K562 (cell line): ENCODE measurements around the gene PRSS23. TPM values are rescaled to one million over a fixed set of nuclear protein-coding genes. Genes with fewer than 3 reads are reported as not detected.

Experiments
- ATAC-seq: fragments of 200-7000 bp; cut with Tn5 transposase; 3 replicates; pipeline ENCODE4 v1.9.1; 2020; ENCODE audit warnings: moderate library complexity
- BruUV-seq: library from RNA; stranded (reverse); fragments of 400-500 nt; replicated peaks from 2 replicates; lab custom pipeline; 2021; lab: Mats Ljungman, UMichigan
- CTCF ChIA-PET: fragments of 300-600 bp; formaldehyde crosslinking; extraction: SDS; loops from one replicate; lab custom pipeline; 2021; ENCODE audit warnings: low intra/inter-chr PET ratio; lab: Yijun Ruan, JAX
- POLR2A ChIA-PET: fragments of 300-600, 350-650 bp; sonication (Branson Sonifier 250); formaldehyde crosslinking; extraction: SDS; loops from one replicate; lab custom pipeline; 2021; ENCODE audit warnings: antibody characterized with exemption, inconsistent platforms; lab: Yijun Ruan, JAX
- DNase-seq, 4 experiments: peaks; one replicate each; pipeline versions ENCODE4 v3.0.0 to v3.0.0-alpha.2; 2011 to 2018; ENCODE audit warnings: low spot score in 3 of 4, mixed read lengths in 3 of 4; ENCODE audit errors: extremely low read depth in 1 of 4
- FAIRE-seq: peaks from 2 replicates; lab custom pipeline; 2011; peaks lifted over from hg19 to GRCh38; lab: Jason Lieb, UNC
- H2AFZ ChIP-seq: 2 replicates; pipeline ENCODE4 v1.6.0; 2011; ENCODE audit warnings: low read depth, low read length, control low read depth, inconsistent platforms
- H3K27ac ChIP-seq: fragments of 200-600 bp; 3 replicates; pipeline ENCODE4 v1.8.0; 2011; ENCODE audit warnings: low read depth, mild to moderate bottlenecking, control low read depth, inconsistent platforms, low read length, moderate library complexity, mixed read lengths; ENCODE audit errors: extremely low read depth
- H3K27me3 ChIP-seq, 2 experiments: fragments of 300-600 bp in 1 of 2; 2 replicates in 1 of 2; 3 replicates in 1 of 2; pipeline versions ENCODE4 v1.6.0 to v1.8.0; 2011; ENCODE audit warnings: inconsistent platforms in 2 of 2, low read length in 2 of 2, mild to moderate bottlenecking in 1 of 2, mixed read lengths in 1 of 2, moderate library complexity in 1 of 2; ENCODE audit not compliant: control insufficient read depth in 2 of 2, insufficient read depth in 2 of 2
- H3K36me3 ChIP-seq: fragments of 300-600 bp; 3 replicates; pipeline ENCODE4 v1.8.0; 2011; ENCODE audit warnings: mild to moderate bottlenecking, low read length, inconsistent platforms; ENCODE audit not compliant: control insufficient read depth, insufficient read depth
- H3K4me1 ChIP-seq, 2 experiments: fragments of 200-600 bp in 1 of 2; replicated peaks in 1 of 2; 2 replicates in 1 of 2; 3 replicates in 1 of 2; pipeline versions ENCODE4 v1.5.1 to v1.8.0; 2011; ENCODE audit warnings: inconsistent platforms in 2 of 2, low read length in 2 of 2, mild to moderate bottlenecking in 1 of 2, mixed read lengths in 1 of 2, moderate library complexity in 1 of 2; ENCODE audit not compliant: control insufficient read depth in 2 of 2, insufficient read depth in 2 of 2
- H3K4me2 ChIP-seq: 2 replicates; pipeline ENCODE4 v1.6.1; 2011; ENCODE audit warnings: low read length, control low read depth, inconsistent platforms, mixed read lengths; ENCODE audit not compliant: insufficient read depth
- H3K4me3 ChIP-seq: fragments of 200-600 bp; sonication (generic), shearing (Covaris generic); 2 replicates; pipeline ENCODE4 v1.5.1; 2016; ENCODE audit warnings: control low read depth, inconsistent platforms
- H3K79me2 ChIP-seq: fragments of 200-600 bp; 3 replicates; pipeline ENCODE4 v1.8.0; 2011; ENCODE audit warnings: low read length, inconsistent platforms; ENCODE audit not compliant: control insufficient read depth, insufficient read depth
- H3K9ac ChIP-seq, 2 experiments: 2 replicates each; pipeline versions ENCODE4 v1.6.0 to v1.6.1; 2011; ENCODE audit warnings: low read depth in 2 of 2, low read length in 2 of 2, control low read depth in 1 of 2, inconsistent platforms in 1 of 2, mild to moderate bottlenecking in 1 of 2, mixed read lengths in 1 of 2; ENCODE audit not compliant: insufficient read depth in 1 of 2
- H3K9me1 ChIP-seq: one replicate; pipeline ENCODE4 v1.6.0; 2011; ENCODE audit warnings: inconsistent platforms, mild to moderate bottlenecking, low read length, moderate library complexity; ENCODE audit not compliant: control insufficient read depth, insufficient read depth
- H3K9me3 ChIP-seq: replicated peaks from 2 replicates; pipeline ENCODE4 v1.5.1; 2011; ENCODE audit warnings: low read depth, low read length, inconsistent platforms; ENCODE audit not compliant: control insufficient read depth, insufficient read depth
- H4K20me1 ChIP-seq: replicated peaks from 2 replicates; pipeline ENCODE4 v1.6.1; 2011; ENCODE audit warnings: low read length, inconsistent platforms, mixed read lengths; ENCODE audit not compliant: control insufficient read depth, insufficient read depth
- CTBP1 ChIP-seq: fragments of 450-650 bp; IDR thresholded peaks from 2 replicates; pipeline ENCODE4 v1.6.1; 2016; ENCODE audit warnings: borderline replicate concordance
- MTF1 ChIP-seq: fragments of 250-450 bp; sonication (Bioruptor Pico); IDR thresholded peaks from 2 replicates; pipeline ENCODE4 v1.9.0; 2021; ENCODE audit warnings: moderate library complexity, mild to moderate bottlenecking, inconsistent platforms, borderline replicate concordance
- NFXL1 ChIP-seq: fragments of 450-650 bp; formaldehyde crosslinking; IDR thresholded peaks from 2 replicates; pipeline ENCODE4 v1.4.0; 2021; ENCODE audit warnings: mild to moderate bottlenecking
- PCBP1 ChIP-seq: fragments of 200-400 bp; formaldehyde crosslinking; IDR thresholded peaks from 2 replicates; pipeline ENCODE4 v1.6.1; 2018; ENCODE audit warnings: mild to moderate bottlenecking, low read depth, low read length; ENCODE audit not compliant: poor library complexity, severe bottlenecking
- PHF21A ChIP-seq: fragments of 450-650 bp; IDR thresholded peaks from 2 replicates; pipeline ENCODE4 v1.6.1; 2017; ENCODE audit warnings: low read depth, borderline replicate concordance
- TFAM ChIP-seq: fragments of 250-450 bp; sonication (Bioruptor Pico); conservative IDR thresholded peaks from 2 replicates; pipeline ENCODE4 v1.5.0; 2021; ENCODE audit warnings: mild to moderate bottlenecking, moderate library complexity
- ZC3H8 ChIP-seq: fragments of 450-650 bp; IDR thresholded peaks from 2 replicates; pipeline ENCODE4 v1.6.1; 2017
- ZNF274 ChIP-seq: IDR thresholded peaks from 2 replicates; pipeline ENCODE4 v1.6.1; 2011; ENCODE audit warnings: low read depth, mild to moderate bottlenecking, low read length, moderate library complexity, borderline replicate concordance
- ZNF41 ChIP-seq: fragments of 250-450 bp; sonication (Bioruptor Pico); conservative IDR thresholded peaks from 2 replicates; pipeline ENCODE4 v1.4.0; 2020; ENCODE audit warnings: mild to moderate bottlenecking
- WGBS: fragments of 100-300 bp; shearing (Covaris generic); methylation state at CpG from one replicate; pipeline ENCODE4 v1.1.6; 2016; ENCODE audit warnings: low coverage, mixed read lengths; ENCODE audit not compliant: insufficient coverage; ENCODE audit errors: missing lambda C conversion rate; 5-methylcytosine and 5-hydroxymethylcytosine counted together
- in situ Hi-C: fragments of 300-500 bp; cut with MboI; formaldehyde crosslinking; loops from 4 replicates; pipeline ENCODE4 v1.15.0; 2018; ENCODE audit warnings: inconsistent platforms, mixed read lengths
- intact Hi-C: fragments of 100-400 bp; cut with micrococcal nuclease; formaldehyde crosslinking; loops from 2 replicates; pipeline ENCODE4 v1.14.2; 2022
- polyA plus RNA-seq, 8 experiments: library from polyadenylated mRNA; depleted of rRNA in 4 of 8; stranded (reverse) in 5 of 8; unstranded in 3 of 8; fragments of >200 nt; fragmentation: Nextera tagmentation in 2 of 8; fragmentation: Illumina TruSeq in 1 of 8; extraction: Ambion mirVana in 2 of 8; extraction: Trizol in 1 of 8; gene quantifications; 2 replicates each; pipeline versions ENCODE4 v1.2.1 to v1.2.3, GENCODE V29; 2011 to 2014; ENCODE audit warnings: inconsistent platforms in 1 of 8, missing spikeins in 1 of 8
- total RNA-seq, 7 experiments: library from RNA; depleted of rRNA in 6 of 7; stranded (reverse); fragments of >200 nt in 6 of 7; fragmentation: Illumina TruSeq in 2 of 7; extraction: Trizol in 2 of 7; gene quantifications; 2 replicates each; pipeline versions ENCODE4 v1.2.1 to v1.2.3, GENCODE V29; 2011 to 2021; ENCODE audit warnings: low replicate concordance in 1 of 7
- TF ChIP-seq, protein P1 (sequence below): fragments of 450-650 bp; formaldehyde crosslinking; IDR thresholded peaks from 2 replicates; pipeline ENCODE4 v1.4.0; 2020; ENCODE audit warnings: mild to moderate bottlenecking, mixed read lengths
- TF ChIP-seq, protein P2 (sequence below), 2 experiments: fragments of 250-450 bp in 1 of 2; fragments of 450-650 bp in 1 of 2; sonication (Bioruptor Pico) in 1 of 2; IDR thresholded peaks; 2 replicates each; pipeline versions ENCODE4 v1.6.1 to v1.8.0; 2016 to 2021; ENCODE audit warnings: mild to moderate bottlenecking in 2 of 2, moderate library complexity in 2 of 2, missing compliant biosample characterization in 1 of 2, missing genetic modification characterization in 1 of 2
- TF ChIP-seq, protein P3 (sequence below), 3 experiments: fragments of 200-800 bp in 1 of 3; fragments of 250-450 bp in 1 of 3; fragments of 450-650 bp in 1 of 3; sonication (Bioruptor Pico) in 1 of 3; sonication (Bioruptor generic) in 1 of 3; formaldehyde crosslinking in 1 of 3; IDR thresholded peaks; 2 replicates each; pipeline versions ENCODE4 v1.6.1 to v1.8.0; 2016 to 2022; ENCODE audit warnings: mild to moderate bottlenecking in 2 of 3, missing genetic modification characterization in 2 of 3, missing compliant biosample characterization in 1 of 3, moderate library complexity in 1 of 3
- TF ChIP-seq, protein P4 (sequence below): sonication (generic); formaldehyde crosslinking; IDR thresholded peaks from 2 replicates; pipeline ENCODE4 v1.5.0; 2020; ENCODE audit warnings: missing genetic modification reagents

The PRSS23 gene
- total and polyA plus RNA-seq, 9 of the 15 experiments (the other 6 are each of a cell fraction or from before 2014, with no cell fraction given), result 0.04 to 0.51 (median 0.11) TPM; not detected in 2

DNA sequence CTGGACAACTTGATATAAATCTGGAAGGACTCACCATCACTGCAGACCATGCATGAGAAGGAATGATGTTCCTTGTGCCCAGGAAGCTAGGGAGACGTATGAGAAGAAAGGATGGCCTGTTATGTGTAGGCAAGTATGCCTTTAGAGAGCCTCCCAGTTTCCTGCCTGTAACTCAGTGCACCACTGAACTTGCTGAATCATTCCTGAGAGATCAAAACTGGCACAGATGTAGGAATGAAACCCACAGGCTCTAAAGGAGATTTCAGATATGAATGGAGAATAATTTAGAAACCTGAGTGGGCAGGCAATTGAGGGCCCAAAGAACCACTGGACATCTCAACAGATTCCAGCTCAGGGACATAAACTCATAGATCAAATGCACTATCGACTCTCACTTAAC lies 38.4 kb upstream of the PRSS23 start (continued):
- TF ChIP-seq, protein P1, sequence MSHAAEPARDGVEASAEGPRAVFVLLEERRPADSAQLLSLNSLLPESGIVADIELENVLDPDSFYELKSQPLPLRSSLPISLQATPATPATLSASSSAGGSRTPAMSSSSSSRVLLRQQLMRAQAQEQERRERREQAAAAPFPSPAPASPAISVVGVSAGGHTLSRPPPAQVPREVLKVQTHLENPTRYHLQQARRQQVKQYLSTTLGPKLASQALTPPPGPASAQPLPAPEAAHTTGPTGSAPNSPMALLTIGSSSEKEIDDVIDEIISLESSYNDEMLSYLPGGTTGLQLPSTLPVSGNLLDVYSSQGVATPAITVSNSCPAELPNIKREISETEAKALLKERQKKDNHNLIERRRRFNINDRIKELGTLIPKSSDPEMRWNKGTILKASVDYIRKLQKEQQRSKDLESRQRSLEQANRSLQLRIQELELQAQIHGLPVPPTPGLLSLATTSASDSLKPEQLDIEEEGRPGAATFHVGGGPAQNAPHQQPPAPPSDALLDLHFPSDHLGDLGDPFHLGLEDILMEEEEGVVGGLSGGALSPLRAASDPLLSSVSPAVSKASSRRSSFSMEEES (CRISPR knock-in tag), result no peak
- no peak for TF ChIP-seq TFAM
- TF ChIP-seq PCBP1, result no peak
- TF ChIP-seq MTF1, result no peak

DNA sequence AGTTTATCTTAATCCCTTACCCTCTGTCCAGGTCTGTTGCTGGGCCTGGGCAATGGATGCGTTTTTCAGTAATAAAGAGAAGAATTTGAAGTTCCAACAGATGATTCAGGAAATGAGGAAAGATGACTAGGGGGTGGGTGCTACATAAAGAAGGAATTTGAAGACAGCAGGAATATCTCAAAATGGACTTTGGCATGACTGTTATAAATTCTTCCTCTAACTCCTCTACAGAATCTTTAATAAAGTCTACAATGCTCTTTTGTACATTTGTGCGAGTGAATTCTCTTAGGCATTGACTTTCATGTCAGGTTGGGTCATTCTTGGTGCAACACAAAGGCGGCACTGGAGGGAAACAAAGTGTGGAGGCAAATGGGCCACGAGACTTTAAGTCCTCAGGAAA lies 35.1 kb upstream of the PRSS23 start:
- FAIRE-seq, result no peak
- Histone ChIP-seq H3K4me1 (no peaks in the 10 kb centered on the region), H3K9me3 (no peaks in the 10 kb centered on the region), H3K9me1 (no peaks in the 10 kb centered on the region), H3K79me2 (no peaks in the 10 kb centered on the region), H3K4me3 (no peak overlapping the region), H3K27ac (no peak overlapping the region), H2AFZ (no peak overlapping the region), H4K20me1 (no peaks in the 10 kb centered on the region), H3K4me2 (no peak overlapping the region), H3K27me3 (peaks cover 0 to 4% of the 10 kb centered on the region in 2 experiments; a peak in 1 of 5 replicates), H3K9ac (no peak overlapping the region), H3K36me3 (no peaks in the 10 kb centered on the region)
- in situ Hi-C loops (no loop called here), intact Hi-C loops (no loop called here)
- 0% methylated on average over 4 of the region's 4 CpGs for WGBS
- no peak for DNase-seq
- no TSS peak for BruUV-seq
- ATAC-seq, result no peak
- ChIA-PET CTCF (no interaction called here), POLR2A (no interaction called here)
- TF ChIP-seq CTBP1, result no peak
- TF ChIP-seq, protein P2, sequence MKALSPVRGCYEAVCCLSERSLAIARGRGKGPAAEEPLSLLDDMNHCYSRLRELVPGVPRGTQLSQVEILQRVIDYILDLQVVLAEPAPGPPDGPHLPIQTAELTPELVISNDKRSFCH (CRISPR knock-in tag; IDR thresholded peaks at IDR 0.05), result no peak
- TF ChIP-seq, protein P2 (tag; IDR thresholded peaks at IDR 0.05), result no peak
- TF ChIP-seq, protein P3, sequence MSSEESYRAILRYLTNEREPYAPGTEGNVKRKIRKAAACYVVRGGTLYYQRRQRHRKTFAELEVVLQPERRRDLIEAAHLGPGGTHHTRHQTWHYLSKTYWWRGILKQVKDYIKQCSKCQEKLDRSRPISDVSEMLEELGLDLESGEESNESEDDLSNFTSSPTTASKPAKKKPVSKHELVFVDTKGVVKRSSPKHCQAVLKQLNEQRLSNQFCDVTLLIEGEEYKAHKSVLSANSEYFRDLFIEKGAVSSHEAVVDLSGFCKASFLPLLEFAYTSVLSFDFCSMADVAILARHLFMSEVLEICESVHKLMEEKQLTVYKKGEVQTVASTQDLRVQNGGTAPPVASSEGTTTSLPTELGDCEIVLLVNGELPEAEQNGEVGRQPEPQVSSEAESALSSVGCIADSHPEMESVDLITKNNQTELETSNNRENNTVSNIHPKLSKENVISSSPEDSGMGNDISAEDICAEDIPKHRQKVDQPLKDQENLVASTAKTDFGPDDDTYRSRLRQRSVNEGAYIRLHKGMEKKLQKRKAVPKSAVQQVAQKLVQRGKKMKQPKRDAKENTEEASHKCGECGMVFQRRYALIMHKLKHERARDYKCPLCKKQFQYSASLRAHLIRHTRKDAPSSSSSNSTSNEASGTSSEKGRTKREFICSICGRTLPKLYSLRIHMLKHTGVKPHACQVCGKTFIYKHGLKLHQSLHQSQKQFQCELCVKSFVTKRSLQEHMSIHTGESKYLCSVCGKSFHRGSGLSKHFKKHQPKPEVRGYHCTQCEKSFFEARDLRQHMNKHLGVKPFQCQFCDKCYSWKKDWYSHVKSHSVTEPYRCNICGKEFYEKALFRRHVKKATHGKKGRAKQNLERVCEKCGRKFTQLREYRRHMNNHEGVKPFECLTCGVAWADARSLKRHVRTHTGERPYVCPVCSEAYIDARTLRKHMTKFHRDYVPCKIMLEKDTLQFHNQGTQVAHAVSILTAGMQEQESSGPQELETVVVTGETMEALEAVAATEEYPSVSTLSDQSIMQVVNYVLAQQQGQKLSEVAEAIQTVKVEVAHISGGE (CRISPR knock-in tag; IDR thresholded peaks at IDR 0.05), result no peak
- TF ChIP-seq ZNF41 (CRISPR knock-in tag), result no peak
- TF ChIP-seq PHF21A, result no peak
- no peak for TF ChIP-seq ZNF274
- TF ChIP-seq NFXL1 (CRISPR knock-in tag), result no peak
- TF ChIP-seq, protein P4, sequence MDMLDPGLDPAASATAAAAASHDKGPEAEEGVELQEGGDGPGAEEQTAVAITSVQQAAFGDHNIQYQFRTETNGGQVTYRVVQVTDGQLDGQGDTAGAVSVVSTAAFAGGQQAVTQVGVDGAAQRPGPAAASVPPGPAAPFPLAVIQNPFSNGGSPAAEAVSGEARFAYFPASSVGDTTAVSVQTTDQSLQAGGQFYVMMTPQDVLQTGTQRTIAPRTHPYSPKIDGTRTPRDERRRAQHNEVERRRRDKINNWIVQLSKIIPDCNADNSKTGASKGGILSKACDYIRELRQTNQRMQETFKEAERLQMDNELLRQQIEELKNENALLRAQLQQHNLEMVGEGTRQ (CRISPR knock-in tag), result no peak
- no peak for TF ChIP-seq ZC3H8
